Endothelial cell of hepatic sinusoid (primary cell): Measurements from ENCODE around the gene GZMB.
"Not testable (repeated sequence)": the region's sequence is repeated elsewhere in the genome, so short reads cannot be mapped to it uniquely, and the experiment has no call there.

Source experiments
- in situ Hi-C: cut with HindIII; loops from 2 replicates; pipeline ENCODE4 v1.10.0; 2017; ENCODE audit warnings: low sequenced_read_pairs

Gene GZMB

DNA sequence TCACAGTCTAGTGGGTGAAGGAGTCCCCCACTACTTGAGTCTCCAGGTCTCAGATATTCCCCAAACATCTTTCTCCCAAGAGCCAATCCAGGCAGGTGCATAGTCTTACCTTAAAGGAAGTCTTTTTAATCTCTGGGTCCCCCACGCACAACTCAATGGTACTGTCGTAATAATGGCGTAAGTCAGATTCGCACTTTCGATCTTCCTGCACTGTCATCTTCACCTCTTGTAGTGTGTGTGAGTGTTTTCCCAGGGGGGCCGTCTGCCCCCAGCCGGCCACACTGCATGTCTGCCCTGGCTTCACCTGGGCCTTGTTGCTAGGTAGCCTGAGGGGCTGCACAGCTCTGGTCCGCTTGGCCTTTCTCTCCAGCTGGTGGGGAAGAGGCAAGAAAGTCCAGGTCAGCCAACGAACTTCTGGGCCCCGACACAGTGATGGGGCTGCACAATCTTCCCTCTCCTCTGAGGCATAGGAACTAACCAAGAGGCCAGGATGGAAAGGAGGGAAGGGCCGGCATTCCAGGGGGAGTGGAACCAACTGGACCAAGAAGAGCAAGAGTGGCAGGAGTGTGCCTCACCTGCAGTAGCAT, 2.1 kb downstream of the GZMB start:
- in situ Hi-C loops, result no loop called here

DNA sequence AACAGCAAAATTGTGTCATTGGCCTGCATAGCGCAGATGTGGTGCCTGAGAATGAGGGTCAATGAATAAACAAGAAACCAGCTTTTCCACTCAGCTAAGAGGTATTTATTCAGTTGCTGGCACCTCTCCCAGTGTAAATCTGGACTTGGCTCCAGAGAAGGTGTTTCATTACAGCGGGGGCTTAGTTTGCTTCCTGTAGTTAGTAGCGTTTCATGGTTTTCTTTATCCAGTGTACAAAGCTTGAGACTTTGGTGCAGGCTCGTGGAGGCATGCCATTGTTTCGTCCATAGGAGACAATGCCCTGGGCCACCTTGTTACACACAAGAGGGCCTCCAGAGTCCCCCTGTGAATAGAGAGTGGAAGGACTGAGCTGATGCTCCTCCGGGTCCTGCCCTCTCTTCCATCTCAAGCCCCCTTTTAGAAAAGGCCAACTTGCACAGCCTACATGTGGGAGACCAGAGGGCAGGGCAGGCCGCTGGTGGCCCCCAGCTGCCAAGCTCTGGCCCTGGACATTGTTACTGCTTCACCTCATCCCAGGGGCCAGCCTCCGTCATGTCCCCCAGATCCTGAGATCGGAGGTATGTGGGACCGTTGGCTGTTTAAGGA, 3.0 kb downstream of the GZMB start:
- in situ Hi-C loops, result no loop called here

DNA sequence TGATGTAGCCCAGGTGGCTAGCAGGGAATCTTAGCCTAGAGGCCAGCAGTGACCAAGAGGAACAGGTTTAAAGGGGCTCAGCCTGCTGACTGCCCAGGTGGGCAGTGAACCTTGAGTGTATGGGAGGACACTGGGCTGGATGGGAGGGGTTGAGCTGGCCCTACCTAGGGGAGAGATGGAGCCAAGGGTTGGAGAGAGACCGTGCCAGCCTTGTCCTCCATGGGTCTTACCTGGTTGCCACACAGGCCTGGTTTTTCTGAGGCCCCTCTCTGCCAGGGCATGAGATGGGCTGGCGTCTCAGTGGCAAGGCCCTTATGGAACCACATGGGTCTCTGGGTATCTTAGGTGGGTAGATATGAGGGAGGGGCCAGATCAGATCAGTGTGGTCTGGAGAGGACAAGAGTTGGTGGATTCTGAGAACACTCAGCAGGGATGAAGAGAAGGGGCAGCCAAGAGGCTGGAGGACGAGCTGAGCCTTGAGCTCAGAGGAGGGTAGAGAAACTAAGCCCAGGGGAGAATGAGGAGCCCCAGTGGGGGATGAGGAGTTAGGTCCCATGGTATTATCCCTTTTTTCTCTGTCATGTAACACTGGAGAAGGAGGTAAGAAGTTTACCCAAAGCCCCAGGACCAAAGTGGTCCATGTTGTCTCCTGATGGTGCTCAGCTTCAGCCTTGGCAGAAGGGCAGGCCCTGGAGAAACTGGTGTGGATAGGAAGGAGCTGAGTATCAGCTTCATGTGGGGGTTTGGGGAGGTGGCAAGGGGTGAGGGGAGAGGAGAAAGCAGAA, 3.7 kb downstream of the GZMB start:
- in situ Hi-C loops, result no loop called here

DNA sequence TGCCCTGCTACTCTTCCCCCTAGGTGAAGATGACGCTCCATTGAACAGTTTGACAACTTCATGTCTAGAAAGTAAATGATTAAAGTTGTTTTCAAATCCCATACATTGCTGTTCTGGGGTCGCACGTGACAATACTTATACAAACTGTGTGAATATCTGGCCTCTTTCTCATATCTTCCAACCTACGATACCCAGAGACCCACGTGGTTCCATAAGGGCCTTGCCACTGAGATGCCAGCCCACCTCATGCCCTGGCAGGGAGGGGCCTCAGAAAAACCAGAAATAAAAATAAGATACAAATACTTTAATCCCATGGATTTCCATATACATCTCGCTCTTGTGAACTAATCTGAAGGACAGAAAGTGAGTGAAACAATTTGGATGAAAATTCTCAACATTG, 4.5 kb downstream of the GZMB start:
- in situ Hi-C loops, result no loop called here

DNA sequence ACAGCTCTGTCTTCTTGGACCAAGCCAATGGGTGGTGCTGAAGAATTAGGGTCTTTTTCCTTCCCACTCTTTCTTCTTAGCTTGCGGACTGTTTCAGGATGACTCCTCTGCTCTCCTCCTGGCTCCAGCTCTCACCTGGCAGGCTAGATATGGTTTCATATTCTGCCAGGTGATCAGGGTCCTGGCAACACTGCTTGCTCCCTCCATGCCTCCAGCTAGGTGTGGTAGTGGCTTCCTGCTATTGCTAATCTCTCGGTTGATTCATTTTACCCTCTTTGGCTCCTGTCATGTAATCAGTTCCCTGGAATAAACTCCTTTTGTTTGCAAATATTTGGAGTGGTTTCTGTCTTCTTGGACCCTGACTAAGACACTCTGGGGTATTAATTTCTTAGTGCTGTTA, 20.2 kb downstream of the GZMB start:
- in situ Hi-C loops, result no loop called here

DNA sequence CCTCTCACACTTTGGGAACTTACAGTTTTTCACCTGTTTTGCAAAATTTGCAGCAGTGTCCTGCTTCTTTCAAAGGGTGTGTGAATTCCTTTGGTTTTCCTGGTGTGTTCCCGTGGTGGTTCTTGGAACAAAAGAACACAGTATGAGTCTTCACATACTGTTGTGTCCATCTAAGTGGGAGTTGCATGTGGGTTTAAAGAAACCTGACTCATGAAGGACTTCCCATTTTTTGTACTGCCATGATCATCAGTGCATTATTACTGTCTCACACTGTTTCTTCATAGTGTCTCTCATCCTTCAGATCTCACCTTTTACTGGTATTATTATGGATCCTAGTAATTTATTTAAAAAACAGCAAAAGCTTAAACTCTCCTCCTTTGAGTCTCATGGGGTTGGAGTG, 20.7 kb downstream of the GZMB start:
- in situ Hi-C loops, result no loop called here

DNA sequence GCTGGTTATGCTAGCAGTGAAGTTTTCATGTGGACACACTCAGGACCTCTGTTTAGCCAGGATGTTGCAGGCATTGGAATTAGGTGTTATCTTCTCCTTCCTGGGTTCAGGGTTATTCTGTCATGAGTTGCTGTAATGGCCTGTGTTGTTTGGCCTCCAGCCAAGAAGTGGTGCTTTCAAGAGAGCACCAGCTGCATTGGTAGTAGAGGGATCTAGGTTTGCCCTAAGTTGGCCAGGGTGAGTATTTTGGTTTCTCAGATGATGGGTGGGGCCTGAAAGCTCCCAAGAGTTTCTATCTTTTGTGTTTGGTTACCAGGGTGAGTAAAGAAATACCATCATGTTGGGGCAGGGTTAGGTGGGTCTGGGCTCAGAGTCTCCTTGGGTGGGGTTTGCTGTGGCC, 21.8 kb downstream of the GZMB start:
- in situ Hi-C loops, result no loop called here

DNA sequence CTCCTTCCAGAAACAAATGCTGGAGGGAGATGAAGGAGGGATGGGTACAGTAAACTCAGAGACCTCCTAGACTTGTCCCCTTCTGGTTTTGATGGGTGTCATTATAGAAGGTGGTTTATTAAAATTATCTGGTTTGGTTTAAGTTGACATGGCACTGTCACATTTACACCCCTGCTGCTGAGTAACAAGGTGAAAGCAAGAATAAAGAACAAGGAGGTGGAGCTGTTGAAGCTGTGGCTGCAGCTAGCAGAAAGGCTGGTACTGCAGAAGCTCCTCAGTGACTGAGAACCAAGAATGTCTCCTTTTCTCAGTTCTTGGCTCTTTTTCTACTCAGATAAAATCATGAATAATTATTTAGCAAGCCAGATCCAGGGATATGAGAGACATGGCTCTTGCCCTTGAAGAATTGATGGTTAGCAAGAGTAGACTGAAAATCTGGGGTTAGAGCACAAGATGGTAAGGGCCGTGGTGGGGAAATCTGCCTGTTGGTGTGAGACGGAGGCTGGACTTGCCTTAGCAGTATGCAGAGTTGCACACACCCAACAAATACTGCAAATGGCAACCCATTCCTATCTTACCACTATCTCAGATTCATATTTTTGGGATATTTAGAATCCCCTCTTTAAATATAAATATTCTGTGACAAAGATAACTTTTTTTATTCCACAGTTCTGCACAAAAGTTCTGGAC, 24.2 kb downstream of the GZMB start, which contains the start of gene GZMH:
Gene GZMH (minus strand): TSS at position 31 of the 690 bp plus-strand sequence. CDS start 72 bp downstream, outside the sequence.
- in situ Hi-C loops, result no loop called here

DNA sequence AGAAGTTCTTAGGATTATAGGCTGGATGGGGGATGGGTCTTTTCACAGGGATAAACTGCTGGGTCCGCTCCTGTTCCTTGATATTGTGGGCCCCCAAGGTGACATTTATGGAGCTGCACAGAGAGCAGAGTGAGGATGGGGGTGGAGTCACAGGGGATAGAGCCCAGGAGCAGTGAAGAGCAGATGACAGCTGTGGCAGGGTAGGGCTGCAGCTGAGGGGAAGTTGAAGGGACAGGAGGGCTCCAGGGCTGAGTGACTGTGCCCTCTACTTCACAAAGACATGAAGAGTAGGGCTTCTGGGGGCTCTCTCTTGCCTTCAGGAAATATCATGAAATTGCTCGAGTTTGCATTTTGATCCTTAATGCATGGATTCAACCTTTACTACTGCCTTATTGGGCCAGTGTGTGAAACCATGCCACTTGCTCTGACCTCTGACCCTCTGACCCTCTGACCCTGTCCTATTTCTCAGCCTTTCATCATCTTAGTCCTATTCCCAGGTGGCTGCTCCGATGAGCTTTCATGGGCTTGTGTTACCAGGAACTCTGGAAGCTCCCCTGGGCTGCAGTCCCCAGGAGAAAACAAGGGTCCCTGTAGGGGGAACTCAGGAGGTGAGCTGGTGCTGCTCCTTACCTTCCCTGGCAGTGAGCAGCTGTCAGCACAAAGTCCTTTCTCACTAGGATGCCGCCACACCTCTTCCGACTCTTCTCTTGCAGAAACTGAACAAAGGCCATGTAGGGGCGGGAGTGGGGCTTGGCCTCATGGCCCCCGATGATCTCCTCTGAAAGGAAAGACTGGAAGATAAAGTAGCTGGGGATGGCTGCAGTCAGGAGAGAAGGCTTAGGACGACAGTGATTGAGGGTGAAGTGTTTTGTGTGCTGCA, 26.1 kb downstream of the GZMB start:
- in situ Hi-C loops, result no loop called here

DNA sequence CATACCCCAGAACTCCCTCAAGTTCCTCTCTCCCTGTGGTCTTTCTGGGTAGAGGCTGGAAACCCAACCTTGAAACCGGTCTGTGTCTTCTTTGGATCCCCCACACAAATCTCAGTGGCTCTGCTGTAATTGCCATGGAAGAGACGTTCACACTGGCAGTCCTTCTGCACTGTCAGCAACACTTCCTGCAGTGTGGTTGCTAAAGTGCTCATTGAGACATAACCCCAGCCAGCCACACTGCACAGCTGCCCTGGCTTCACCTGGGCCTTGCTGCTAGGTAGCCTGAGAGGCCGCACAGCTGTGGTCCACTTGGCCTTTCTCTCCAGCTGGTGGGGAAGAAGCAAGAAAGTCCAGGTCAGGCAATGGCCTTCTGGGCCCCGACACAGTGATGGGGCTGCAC, 26.9 kb downstream of the GZMB start:
- in situ Hi-C loops, result no loop called here

DNA sequence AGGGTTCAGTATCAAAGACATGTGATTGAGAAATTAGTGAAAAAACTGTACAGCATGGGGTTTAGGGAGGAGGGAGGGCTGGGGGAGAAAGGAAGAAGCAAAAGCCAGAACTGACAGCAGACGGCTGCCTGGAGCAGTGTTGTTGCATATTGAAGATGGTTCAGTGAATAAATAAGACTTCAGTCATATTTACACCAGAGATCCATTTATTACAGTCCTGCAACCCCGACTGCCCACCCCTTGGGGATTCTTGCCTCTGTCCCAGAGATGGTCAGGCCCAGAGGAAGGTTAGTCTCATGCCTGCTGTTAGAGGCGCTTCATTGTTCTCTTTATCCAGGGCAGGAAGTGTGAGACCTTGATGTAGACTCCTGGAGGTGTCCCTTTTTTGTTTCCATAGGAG, 27.7 kb downstream of the GZMB start:
- in situ Hi-C loops, result no loop called here

DNA sequence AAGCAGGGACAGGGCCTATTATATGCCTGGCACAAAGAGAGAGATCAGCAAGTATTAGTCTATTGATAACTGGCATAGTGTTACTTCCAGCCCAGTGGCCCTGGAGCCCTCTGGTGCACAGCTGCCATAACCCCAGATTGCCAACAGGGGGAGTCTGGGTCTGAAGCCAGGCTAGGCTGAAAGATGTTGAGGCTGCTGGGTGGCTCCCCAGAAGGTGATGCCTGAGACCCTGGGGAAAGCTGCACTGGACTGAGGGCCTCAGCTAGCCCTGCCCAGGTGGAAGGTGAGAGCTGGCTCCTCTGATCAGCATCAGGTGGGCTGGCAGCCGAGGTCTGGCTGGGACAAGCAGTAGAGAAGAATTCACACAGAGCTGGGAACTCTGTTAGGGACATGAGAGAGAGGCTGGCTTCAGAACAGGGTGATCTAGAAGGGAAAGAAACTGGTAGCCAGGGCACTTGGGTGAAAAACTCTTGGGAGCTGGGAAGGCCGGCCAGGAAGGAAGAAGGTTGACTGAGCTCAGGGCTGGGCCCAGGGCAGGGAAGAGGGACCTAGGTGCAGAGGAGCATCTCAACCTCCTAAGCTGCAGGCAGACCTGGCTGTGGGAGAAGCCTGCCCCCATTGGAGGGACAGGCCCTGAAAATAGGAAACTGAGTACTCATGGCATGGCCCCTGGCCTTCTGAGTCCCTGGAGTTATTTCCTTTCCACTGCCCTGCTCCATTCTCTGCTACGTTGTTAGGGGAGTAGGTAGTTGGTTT, 28.4 kb downstream of the GZMB start:
- in situ Hi-C loops, result no loop called here

DNA sequence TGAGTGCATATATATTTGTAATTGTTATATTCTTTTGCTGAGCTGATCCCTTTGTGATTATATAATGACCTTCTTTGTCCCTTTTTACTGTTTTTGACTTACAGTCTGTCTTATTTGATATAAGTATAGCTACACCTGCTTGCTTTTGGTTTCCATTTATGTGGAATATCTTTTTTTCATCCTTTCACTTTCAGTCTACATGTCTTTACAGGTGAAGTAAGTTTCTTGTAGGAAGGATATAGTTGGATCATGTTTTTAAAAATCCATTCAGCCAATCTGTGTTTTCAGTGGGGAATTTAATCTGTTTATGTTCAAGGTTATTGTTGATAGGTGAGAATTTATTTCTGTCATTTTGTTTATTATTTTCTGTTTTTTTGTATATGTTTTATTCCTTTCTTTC, 36.6 kb downstream of the GZMB start:
- in situ Hi-C loops, result no loop called here

DNA sequence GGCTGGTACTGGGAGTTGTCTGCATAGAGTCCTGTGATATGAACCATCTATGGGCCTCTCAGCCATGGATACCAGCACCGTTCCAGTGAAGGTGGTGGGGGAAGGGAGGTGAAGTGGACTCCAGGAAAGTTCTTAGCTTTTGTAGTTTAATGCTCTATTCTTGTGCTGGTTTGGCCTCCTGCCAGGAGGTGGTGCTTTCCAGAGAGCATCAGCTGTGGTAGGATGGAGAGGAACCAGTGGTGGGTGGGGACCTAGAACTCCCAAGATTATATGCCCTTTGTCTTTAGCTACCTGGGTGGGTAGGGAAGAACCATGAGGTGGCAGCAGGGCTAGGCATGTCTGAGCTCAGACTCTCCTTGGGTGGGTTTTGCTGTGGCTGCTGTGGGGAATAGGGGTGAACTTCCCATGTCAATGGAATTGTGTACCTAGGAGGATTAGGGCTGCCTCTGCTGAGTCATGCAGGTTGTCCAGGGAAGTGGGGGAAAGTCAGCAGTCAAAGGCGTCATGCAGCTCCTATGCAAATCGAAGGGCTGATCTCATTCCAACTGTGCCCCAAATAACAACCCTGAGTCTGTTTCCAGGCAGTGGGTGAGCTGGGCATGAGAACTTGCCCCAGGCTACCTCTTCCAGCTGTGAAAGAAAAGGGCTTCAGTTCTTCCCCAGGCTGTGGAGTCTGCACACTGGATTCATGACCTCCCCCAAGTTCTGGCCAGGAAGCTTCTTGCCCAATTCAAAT, 38.7 kb downstream of the GZMB start:
- in situ Hi-C loops, result no loop called here

DNA sequence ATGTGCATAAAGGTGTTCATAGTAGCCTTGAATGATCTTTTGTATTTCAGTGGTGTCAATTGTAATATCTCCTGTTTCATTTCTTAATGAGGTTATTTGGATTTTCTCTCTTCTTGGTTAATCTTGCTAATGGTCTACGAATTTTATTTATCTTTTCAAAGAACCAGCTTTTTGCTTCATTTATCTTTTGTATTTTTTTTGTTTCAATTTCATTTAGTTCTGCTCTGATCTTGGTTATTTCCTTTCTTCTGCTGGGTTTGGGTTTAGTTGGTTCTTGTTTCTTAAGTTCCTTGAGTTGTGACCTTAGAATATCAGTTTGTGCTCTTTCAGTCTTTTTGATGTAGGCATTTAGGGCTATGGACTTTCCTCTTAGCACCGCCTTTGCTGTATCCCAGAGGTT, 43.0 kb downstream of the GZMB start:
- in situ Hi-C loops, result not testable (repeated sequence)

DNA sequence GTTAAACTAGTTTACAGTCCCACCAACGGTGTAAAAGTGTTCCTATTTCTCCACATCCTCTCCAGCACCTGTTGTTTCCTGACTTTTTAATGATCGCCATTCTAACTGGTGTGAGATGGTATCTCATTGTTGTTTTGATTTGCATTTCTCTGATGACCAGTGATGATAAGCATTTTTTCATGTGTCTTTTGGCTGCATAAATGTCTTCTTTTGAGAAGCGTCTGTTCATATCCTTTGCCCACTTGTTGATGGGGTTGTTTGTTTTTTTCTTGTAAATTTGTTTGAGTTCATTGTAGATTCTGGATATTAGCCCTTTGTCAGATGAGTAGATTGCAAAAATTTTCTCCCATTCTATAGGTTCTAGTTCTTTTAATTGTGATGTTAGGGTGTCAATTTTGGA, 49.6 kb downstream of the GZMB start:
- in situ Hi-C loops, result not testable (repeated sequence)
